Dendritic cell treated with granulocyte-macrophage colony-stimulating factor and Interleukin-4, amounts not matched to agents 40 ng/mL and 50 ng/mL, for 4 days (primary cell): ENCODE measurements around the gene TTLL11.
"Not testable (repeated sequence)": the region's sequence is repeated elsewhere in the genome, so short reads cannot be mapped to it uniquely, and the experiment has no call there.

Experiments
- H3K27ac Mint-ChIP-seq: one replicate; pipeline ENCODE4 v1.8.0; 2022; ENCODE audit warnings: mild to moderate bottlenecking, mixed read lengths
- H3K27me3 Mint-ChIP-seq: one replicate; pipeline ENCODE4 v1.8.0; 2022; ENCODE audit warnings: mild to moderate bottlenecking, mixed read lengths
- H3K36me3 Mint-ChIP-seq: one replicate; pipeline ENCODE4 v1.8.0; 2022; ENCODE audit warnings: low read depth, mixed read lengths
- H3K4me1 Mint-ChIP-seq: one replicate; pipeline ENCODE4 v1.8.0; 2022; ENCODE audit warnings: low read depth, mixed read lengths
- H3K4me3 Mint-ChIP-seq: one replicate; pipeline ENCODE4 v1.8.0; 2022; ENCODE audit warnings: mild to moderate bottlenecking, moderate library complexity, mixed read lengths
- H3K9me3 Mint-ChIP-seq: one replicate; pipeline ENCODE4 v1.8.0; 2022; ENCODE audit warnings: mixed read lengths
- intact Hi-C: fragments of 100-400 bp; cut with micrococcal nuclease; formaldehyde crosslinking; loops from one replicate; pipeline ENCODE4 v1.15.0; 2022

TTLL11 gene

DNA sequence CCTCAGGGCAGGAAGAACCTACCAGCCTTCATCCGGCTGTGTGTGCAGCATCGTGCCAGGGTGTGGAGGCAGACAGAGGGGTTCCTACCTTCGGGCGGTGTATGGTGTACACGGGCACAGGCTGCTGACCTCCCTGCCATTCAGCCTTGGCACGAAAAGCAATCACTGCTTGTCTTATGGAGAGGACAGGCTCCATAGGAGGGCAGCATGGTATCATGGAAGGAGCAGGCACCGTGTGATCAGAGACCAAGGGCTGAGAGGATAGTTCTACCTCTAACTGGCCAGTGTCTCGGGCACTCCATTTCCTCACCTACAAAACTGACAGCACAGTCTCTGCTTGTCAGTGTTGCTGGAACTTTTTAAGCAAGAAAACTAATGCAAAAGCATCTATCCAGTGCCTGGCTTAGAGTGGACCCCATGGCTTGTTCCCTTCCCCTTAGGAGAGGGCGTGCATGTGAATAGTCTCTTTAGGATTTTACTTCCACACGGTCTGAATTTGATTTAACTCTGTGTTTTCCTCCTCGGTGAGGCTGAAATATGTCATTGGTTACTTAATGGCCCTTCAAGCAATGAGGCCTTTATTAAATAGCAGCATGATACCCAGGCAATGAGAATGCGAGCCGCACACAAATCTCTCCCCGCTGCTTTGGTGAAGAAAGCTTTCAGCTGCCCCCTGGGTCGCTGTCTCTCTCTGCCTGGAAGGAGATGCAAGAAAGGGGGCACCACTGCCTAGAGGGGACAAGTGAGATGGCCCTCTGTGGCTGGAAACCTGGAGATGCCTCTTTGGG is 22.2 kb downstream of the TTLL11 start:
- Mint-ChIP-seq H3K36me3 (peaks cover 13% of the 10 kb centered on the region), H3K4me3 (no peak overlapping the region), H3K4me1 (peaks cover 17% of the 10 kb centered on the region), H3K9me3 (peaks cover 17% of the 10 kb centered on the region), H3K27ac (no peak overlapping the region), H3K27me3 (no peaks in the 10 kb centered on the region)
- intact Hi-C loops = no loop called here

DNA sequence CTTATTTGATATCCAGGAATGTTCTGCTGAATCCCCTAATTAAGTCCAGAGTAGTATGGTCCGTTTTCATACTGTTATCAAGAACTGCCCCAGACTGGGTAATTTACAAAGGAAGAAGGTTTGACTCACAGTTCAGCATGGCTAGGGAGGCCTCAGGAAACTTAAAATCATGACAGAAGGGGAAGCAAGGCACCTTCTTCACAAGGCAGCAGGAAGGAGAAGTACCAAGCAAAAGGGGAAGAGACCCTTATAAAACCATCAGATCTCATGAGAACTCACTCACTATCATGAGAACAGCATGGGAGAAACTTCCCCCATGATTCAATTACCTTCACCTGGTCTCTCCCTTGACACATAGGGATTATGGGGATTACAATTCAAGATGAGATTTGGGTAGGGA is 26.4 kb downstream of the TTLL11 start:
- H3K4me3 Mint-ChIP-seq, H3K27ac Mint-ChIP-seq, intact Hi-C loops, H3K27me3 Mint-ChIP-seq: not testable (repeated sequence)
- peaks cover 16% of the 10 kb centered on the region for H3K36me3 Mint-ChIP-seq
- H3K4me1 Mint-ChIP-seq = peaks cover 17% of the 10 kb centered on the region
- H3K9me3 Mint-ChIP-seq = peaks cover 21% of the 10 kb centered on the region

DNA sequence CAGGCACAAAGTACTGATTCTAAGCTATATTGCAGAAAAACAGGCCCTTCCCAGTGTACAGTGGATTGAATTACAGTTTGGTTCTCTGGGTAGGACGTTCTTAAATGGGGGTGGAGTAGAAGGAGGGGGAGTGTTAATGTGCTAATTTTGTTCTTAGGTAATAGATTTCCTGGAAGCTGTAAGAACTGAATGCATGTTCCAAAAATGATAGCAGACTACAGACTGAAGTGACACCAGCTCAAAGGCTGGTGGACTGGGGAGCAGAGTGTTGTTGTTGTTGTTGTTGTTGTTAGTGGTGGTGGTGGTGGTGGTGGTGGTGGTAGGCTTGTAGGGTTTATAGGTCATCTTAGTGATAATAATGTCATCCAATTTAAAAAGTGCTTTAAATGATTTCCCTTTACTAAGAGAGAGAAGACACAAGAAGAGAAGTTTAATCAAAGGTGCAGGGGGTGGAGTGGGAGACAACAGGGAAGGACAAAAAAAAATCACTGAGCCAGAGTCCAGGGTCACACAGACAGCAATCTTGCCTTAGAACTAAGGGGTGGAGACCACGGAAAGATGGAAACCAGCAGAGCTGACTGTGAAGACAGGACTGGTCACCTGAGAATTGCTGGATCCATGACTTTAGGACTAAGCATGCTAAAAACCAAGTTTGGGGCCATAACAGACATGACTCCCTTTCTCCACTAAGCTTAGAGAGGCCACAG is 27.0 kb downstream of the TTLL11 start:
- H3K36me3 Mint-ChIP-seq = peaks cover 16% of the 10 kb centered on the region
- H3K27ac Mint-ChIP-seq = no peak overlapping the region
- intact Hi-C loops = no loop called here
- H3K4me3 Mint-ChIP-seq = no peak overlapping the region
- H3K27me3 Mint-ChIP-seq = no peaks in the 10 kb centered on the region
- H3K4me1 Mint-ChIP-seq = peaks cover 17% of the 10 kb centered on the region
- H3K9me3 Mint-ChIP-seq = peaks cover 21% of the 10 kb centered on the region

DNA sequence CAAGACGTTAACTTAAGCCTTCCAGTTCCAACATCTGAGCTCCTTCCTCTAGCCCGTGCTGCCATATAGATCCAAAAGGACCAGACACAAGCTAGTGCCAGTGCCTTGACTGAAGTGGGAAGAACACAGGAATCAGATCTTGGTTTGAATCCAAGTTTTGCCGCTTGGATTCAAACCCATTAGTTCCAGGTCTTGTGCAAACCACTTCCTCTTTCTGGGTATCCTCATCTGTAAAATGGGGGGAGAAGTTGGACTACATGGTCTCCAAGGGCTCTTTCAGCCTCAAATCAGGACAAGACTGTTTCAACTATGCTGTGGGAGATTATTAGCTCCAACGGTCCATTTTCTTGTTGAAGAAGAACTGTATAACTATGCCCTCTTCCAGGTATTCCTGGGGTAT is 32.6 kb downstream of the TTLL11 start:
- H3K4me1 Mint-ChIP-seq = peaks cover 26% of the 10 kb centered on the region
- intact Hi-C loops = no loop called here
- H3K4me3 Mint-ChIP-seq = no peak overlapping the region
- no peaks in the 10 kb centered on the region for H3K9me3 Mint-ChIP-seq
- no peaks in the 10 kb centered on the region for H3K36me3 Mint-ChIP-seq
- no peak overlapping the region for H3K27ac Mint-ChIP-seq
- H3K27me3 Mint-ChIP-seq = no peaks in the 10 kb centered on the region

DNA sequence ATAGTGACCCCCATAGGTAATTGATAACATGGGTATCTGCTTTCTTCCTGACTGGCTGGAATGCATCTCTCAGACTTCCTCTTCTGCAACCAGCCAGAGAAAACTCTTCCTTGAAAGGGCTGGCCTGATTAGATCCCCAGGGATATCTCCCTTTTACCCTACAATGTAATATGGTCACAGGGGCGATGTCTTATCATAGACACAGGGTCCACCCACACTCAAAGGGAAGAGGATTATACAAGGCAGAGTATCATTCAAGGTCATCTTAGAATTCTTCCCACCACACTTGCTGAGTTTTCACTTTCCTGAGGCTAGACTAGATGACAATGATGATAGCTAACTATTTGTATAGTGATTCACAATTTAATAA is 33.2 kb downstream of the TTLL11 start:
- Mint-ChIP-seq H3K4me1 (peaks cover 32% of the 10 kb centered on the region), H3K27me3 (no peaks in the 10 kb centered on the region), H3K27ac (no peak overlapping the region), H3K36me3 (no peaks in the 10 kb centered on the region), H3K9me3 (no peaks in the 10 kb centered on the region), H3K4me3 (no peak overlapping the region)
- intact Hi-C loops = no loop called here

DNA sequence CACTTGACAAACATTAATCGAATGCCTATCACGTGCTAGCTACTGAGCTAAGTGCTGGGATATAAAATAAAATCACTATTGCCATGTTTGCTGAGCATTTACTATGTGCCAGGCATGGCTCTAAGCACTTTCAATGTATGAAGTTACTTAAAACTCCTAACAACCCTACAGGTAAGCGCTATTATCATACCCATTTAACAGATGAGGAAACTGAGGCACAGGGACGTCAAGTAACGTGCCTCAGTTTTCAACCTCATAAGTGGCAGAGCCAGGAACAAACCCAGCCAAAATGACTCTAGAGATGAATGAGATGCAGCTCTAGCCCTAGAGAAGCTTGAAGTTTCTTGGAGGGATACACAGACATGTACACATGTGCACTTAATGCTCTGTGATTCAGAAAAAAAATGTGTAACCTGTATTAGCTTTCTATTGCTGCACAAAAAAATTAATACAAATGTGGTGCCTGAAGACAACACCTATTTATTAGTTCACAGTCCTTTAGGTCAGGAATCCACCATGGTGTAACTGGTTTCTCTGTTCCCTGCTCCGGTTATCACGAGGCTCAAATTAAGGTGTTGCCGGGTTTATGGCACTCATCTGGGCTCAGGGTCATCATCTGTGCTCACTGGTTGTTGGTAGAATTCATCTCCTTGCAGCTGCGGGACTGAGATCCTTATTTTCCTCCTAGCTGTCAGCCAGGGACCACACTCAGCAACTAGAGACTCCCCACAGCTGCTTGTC is 33.7 kb downstream of the TTLL11 start:
- Mint-ChIP-seq H3K9me3 (no peaks in the 10 kb centered on the region), H3K27ac (no peak overlapping the region), H3K36me3 (no peaks in the 10 kb centered on the region), H3K4me3 (no peak overlapping the region), H3K27me3 (no peaks in the 10 kb centered on the region), H3K4me1 (peaks cover 31% of the 10 kb centered on the region)
- intact Hi-C loops = no loop called here

DNA sequence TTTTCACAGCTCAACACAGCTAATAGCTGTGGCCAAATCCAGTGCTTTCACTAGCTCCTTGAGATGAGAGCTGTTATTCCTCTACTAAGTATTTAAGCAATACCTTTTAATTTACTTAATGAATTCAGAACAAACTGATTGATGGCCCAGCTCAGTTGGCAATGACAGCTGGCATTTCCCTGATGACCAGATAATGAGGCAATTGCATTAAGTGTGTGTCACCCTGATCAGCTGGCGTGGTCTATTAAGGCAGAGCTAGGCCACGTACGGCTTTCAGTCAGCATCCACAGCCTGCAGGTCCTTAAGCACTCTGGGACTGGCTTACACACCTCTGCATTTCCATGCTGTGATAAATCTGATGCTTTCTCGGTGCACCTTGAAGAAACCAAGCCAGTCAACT is 34.4 kb downstream of the TTLL11 start:
- no peak overlapping the region for H3K27ac Mint-ChIP-seq
- no peak overlapping the region for H3K4me3 Mint-ChIP-seq
- no peaks in the 10 kb centered on the region for H3K9me3 Mint-ChIP-seq
- H3K4me1 Mint-ChIP-seq = peaks cover 30% of the 10 kb centered on the region
- no peaks in the 10 kb centered on the region for H3K36me3 Mint-ChIP-seq
- H3K27me3 Mint-ChIP-seq = no peaks in the 10 kb centered on the region
- intact Hi-C loops = no loop called here

DNA sequence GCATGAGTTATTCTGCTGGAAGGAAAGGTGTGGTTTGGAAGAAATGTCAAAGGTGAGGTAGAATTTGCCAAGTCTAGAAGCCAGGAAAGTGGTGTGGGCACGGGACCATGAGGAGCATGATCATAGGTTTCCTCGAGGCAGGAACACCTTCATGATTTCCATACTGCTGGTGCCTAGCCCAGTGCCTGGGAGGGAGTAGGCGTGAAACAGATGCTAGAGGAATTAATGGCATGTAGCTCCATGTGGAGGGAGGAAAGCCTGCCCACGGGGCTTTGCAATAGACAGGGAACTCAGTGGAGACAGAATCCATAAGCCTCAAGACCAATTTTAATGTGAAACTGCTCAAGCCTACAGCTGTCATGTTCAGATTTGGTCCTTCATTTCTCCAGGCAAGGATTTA is 35.1 kb downstream of the TTLL11 start:
- intact Hi-C loops = no loop called here
- no peak overlapping the region for H3K4me3 Mint-ChIP-seq
- H3K9me3 Mint-ChIP-seq = no peaks in the 10 kb centered on the region
- no peak overlapping the region for H3K27ac Mint-ChIP-seq
- peaks cover 5% of the 10 kb centered on the region for H3K36me3 Mint-ChIP-seq
- peaks cover 35% of the 10 kb centered on the region for H3K4me1 Mint-ChIP-seq
- H3K27me3 Mint-ChIP-seq = no peaks in the 10 kb centered on the region

DNA sequence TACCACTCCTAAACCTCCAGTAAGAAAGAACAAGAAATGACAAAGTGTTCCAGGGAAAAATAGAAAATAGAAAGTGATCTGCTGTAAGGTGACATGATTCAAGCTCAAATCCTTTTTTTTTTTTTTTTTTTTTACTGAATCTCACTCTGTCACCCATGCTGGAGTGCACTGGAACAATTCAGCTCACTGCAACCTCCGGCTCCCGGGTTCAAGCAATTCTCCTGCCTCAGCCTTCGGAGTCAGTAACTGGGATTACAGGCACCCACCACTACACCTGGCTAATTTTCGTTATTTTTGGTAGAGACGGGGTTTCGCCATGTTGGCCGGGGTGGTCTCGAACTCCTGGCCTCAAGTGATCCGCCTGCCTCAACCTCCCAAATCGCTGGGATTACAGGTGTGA is 35.9 kb downstream of the TTLL11 start:
- Mint-ChIP-seq H3K27me3 (no peaks in the 10 kb centered on the region), H3K27ac (no peak overlapping the region)

DNA sequence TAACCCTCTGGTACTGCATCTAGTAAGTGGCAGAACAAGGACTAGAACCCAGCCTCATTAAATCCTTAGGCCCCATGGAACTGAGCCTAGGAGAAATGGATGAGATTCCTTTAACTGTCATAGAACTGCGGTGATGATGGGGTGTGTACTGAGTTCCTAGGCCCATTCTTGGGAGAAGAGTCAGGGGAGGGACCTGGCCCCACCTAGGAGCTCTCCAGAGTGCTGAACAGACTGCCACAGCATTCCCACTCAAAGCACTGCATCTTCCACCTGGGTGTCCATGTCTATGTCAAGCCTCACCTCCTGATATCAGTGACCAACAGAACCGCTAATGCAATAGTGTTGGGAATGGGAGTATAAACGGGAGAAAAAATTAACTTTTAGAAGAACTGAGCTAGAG is 36.6 kb downstream of the TTLL11 start:
- H3K4me1 Mint-ChIP-seq = peaks cover 43% of the 10 kb centered on the region
- H3K27ac Mint-ChIP-seq = no peak overlapping the region
- intact Hi-C loops = no loop called here
- no peaks in the 10 kb centered on the region for H3K27me3 Mint-ChIP-seq
- no peaks in the 10 kb centered on the region for H3K9me3 Mint-ChIP-seq
- H3K4me3 Mint-ChIP-seq = no peak overlapping the region
- peaks cover 11% of the 10 kb centered on the region for H3K36me3 Mint-ChIP-seq

More for the DNA sequence above, 35.9 kb downstream of the TTLL11 start:
- Mint-ChIP-seq H3K4me3 (no peak overlapping the region), H3K4me1 (peaks cover 39% of the 10 kb centered on the region), H3K36me3 (peaks cover 11% of the 10 kb centered on the region), H3K9me3 (no peaks in the 10 kb centered on the region)
- intact Hi-C loops = no loop called here

DNA sequence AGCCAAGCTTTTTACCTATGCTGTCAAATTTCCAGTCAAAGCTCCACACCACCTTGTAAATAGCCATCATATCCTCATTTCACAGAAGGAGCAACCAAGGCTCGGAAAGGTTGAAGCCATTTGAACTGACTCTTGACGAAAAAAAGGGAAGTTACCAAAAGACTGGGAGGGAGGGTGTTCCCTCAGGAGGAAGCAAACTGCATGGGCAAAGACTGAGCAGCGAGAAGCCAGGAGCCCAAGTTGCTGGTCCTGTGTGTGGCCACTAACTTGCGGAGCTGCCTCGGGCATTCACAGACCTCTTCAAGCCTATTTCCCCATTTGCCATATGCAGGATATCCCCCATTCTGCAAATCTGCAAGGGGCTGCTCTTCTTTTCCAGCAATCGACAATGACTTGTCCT is 37.4 kb downstream of the TTLL11 start:
- Mint-ChIP-seq H3K27ac (no peak overlapping the region), H3K9me3 (no peaks in the 10 kb centered on the region), H3K36me3 (peaks cover 11% of the 10 kb centered on the region), H3K27me3 (no peaks in the 10 kb centered on the region), H3K4me3 (no peak overlapping the region), H3K4me1 (peaks cover 46% of the 10 kb centered on the region)
- intact Hi-C loops = no loop called here

DNA sequence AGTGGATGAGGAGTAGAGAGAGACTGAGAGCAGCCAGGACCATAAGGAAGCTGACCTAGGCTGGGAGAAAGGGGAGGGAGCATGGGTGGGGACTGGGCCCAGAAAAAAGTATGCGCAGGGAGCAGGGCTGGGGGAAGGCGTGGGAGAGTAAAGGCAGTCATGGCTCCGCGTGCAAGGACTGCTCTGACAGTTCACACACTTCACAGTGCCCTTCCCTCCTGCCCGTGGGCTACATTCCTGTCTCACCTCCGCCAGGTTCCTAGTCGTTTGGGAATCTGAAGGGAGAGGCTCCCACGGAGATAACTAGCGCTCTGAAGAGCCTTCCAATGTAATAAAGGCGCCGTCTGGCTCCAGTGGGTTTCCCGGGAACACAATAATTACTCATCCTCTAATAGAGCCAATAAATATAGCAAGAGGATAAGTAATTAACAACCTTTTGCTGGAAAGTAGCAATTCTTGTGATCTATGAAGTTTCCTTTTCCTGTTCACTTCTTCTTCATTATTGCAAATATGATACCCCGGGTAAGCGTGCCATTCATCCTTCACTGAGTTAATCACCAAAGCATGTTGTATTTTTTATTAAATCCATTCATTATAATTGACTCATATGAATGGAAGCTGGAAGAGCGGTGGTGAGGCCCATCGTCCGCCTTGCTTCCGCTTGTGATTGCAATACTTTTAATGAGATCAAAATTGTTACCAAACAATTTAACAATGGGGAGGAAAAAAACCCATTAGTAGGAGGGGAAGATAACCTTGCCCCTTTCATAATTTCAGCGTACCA is 39.3 kb downstream of the TTLL11 start:
- H3K27ac Mint-ChIP-seq = no peak overlapping the region
- peaks cover 11% of the 10 kb centered on the region for H3K36me3 Mint-ChIP-seq
- peaks cover 35% of the 10 kb centered on the region for H3K4me1 Mint-ChIP-seq

DNA sequence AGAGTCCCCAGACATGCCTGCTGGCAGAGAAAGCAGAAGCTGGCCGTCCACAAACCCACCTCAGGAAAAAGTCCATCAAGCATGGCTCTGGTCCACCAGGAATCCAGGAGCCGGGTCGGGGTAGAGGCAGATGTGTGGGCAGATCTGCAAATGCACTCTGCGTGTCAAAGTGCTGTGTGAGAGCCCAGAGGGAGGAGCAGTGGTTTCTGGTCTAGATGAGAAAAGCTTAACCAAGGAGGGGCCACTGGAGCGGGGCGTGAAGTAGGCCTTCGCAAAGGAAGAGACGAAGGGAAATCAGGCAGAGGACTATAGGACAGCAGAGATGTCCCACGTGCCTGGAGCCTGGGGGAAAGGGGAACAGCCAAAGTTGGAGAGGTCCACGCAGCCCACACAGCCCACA is 40.0 kb downstream of the TTLL11 start:
- no peak overlapping the region for H3K27ac Mint-ChIP-seq
- peaks cover 11% of the 10 kb centered on the region for H3K36me3 Mint-ChIP-seq
- H3K4me3 Mint-ChIP-seq = no peak overlapping the region
- intact Hi-C loops = no loop called here
- no peaks in the 10 kb centered on the region for H3K27me3 Mint-ChIP-seq
- no peaks in the 10 kb centered on the region for H3K9me3 Mint-ChIP-seq
- peaks cover 35% of the 10 kb centered on the region for H3K4me1 Mint-ChIP-seq

More for the DNA sequence above, 39.3 kb downstream of the TTLL11 start:
- intact Hi-C loops = no loop called here
- Mint-ChIP-seq H3K9me3 (no peaks in the 10 kb centered on the region), H3K4me3 (no peak overlapping the region), H3K27me3 (no peaks in the 10 kb centered on the region)
